ENCODE measurements around the gene YWHAB.

Gene YWHAB

GRCh38 chr20:44912189-44912588, 26.7 kb downstream of the YWHAB start:
- DNase-seq (ENCODE audit: low read depth) = no peak

GRCh38 chr20:44914924-44915323, 29.4 kb downstream of the YWHAB start:
- peak; percentile 68 for DNase-seq (ENCODE audit: low read depth)

- DNase-seq (ENCODE audit: low read depth) = no peak
Measured at GRCh38 chr20:44916586-44916985, 31.1 kb downstream of the YWHAB start.

- DNase-seq (ENCODE audit: low read depth) = no peak
Measured at GRCh38 chr20:44917399-44917798, 31.9 kb downstream of the YWHAB start.

- no peak for DNase-seq (ENCODE audit: low read depth)
Measured at GRCh38 chr20:44918342-44918741, 32.8 kb downstream of the YWHAB start.

GRCh38 chr20:44918761-44919160, 33.3 kb downstream of the YWHAB start:
- no peak for DNase-seq (ENCODE audit: low read depth)

GRCh38 chr20:44921447-44921846, 35.9 kb downstream of the YWHAB start:
- DNase-seq (ENCODE audit: low read depth) = no peak

- peak; percentile 51 for DNase-seq (ENCODE audit: low read depth)
Measured at GRCh38 chr20:44924541-44924940, 39.0 kb downstream of the YWHAB start.

GRCh38 chr20:44928595-44928994, 43.1 kb downstream of the YWHAB start:
- no peak for DNase-seq (ENCODE audit: low read depth)

- DNase-seq (ENCODE audit: low read depth) = no peak
Measured at GRCh38 chr20:44930517-44931168, 45.1 kb downstream of the YWHAB start.

- DNase-seq (ENCODE audit: low read depth) = no peak
Measured at GRCh38 chr20:44931911-44932310, 46.4 kb downstream of the YWHAB start.

GRCh38 chr20:44932916-44933315, 47.4 kb downstream of the YWHAB start:
- no peak for DNase-seq (ENCODE audit: low read depth)

GRCh38 chr20:44936510-44936909, 51.0 kb downstream of the YWHAB start:
- no peak for DNase-seq (ENCODE audit: low read depth)

GRCh38 chr20:44938637-44939036, 53.1 kb downstream of the YWHAB start:
- no peak for DNase-seq (ENCODE audit: low read depth)

GRCh38 chr20:44941120-44941691, 55.7 kb downstream of the YWHAB start:
- peak; percentile 18 for DNase-seq (ENCODE audit: low read depth)

GRCh38 chr20:44942264-44942973, 56.9 kb downstream of the YWHAB start:
- no peak for DNase-seq (ENCODE audit: low read depth)

- DNase-seq (ENCODE audit: low read depth) = no peak
Measured at GRCh38 chr20:44943828-44944227, 58.3 kb downstream of the YWHAB start.

GRCh38 chr20:44945261-44945660, 59.8 kb downstream of the YWHAB start:
- DNase-seq (ENCODE audit: low read depth) = no peak

GRCh38 chr20:44946271-44946852, 60.9 kb downstream of the YWHAB start:
- peak; percentile 78 for DNase-seq (ENCODE audit: low read depth)

GRCh38 chr20:44948107-44948506, 62.6 kb downstream of the YWHAB start:
- DNase-seq (ENCODE audit: low read depth) = no peak

- DNase-seq (ENCODE audit: low read depth) = no peak
Measured at GRCh38 chr20:44948513-44948912, 63.0 kb downstream of the YWHAB start.

- DNase-seq (ENCODE audit: low read depth) = no peak
Measured at GRCh38 chr20:44950368-44950767, 64.9 kb downstream of the YWHAB start.

- no peak for DNase-seq (ENCODE audit: low read depth)
Measured at GRCh38 chr20:44952731-44953130, 67.2 kb downstream of the YWHAB start.
